IMR-90 (cell line): ENCODE measurements around the gene FKRP.

ENCODE experiments used
- CHD1 ChIP-seq: IDR thresholded peaks from 2 replicates; pipeline ENCODE4 v1.6.1; 2012; ENCODE audit warnings: low read depth, low read length, improper control_type of control experiment
- CTCF ChIP-seq: conservative IDR thresholded peaks from 2 replicates; pipeline ENCODE4 v1.5.1; 2012; ENCODE audit warnings: mild to moderate bottlenecking, low read depth, low read length, improper control_type of control experiment
- POLR2A ChIP-seq: IDR thresholded peaks from 2 replicates; pipeline ENCODE4 v1.6.1; 2012; ENCODE audit warnings: mild to moderate bottlenecking, low read depth, low read length
- RAD21 ChIP-seq: IDR thresholded peaks from 2 replicates; pipeline ENCODE4 v1.6.1; 2012; ENCODE audit warnings: low read length, improper control_type of control experiment

GRCh38 chr19:46721269-46722003 is 24.4 kb upstream of the FKRP start:
- TF ChIP-seq CTCF, result peak; percentile 12; the same call in 1 of the 2 replicates
- no peak for TF ChIP-seq RAD21
- no peak for TF ChIP-seq CHD1
- TF ChIP-seq POLR2A, result no peak
